HG03439 (cell line): ENCODE data around the gene PAK5.

Experiments used
- ATAC-seq: cut with Tn5 transposase; IDR thresholded peaks from one replicate; pipeline ENCODE4 v1.9.1; 2021; ENCODE audit warnings: mild to moderate bottlenecking, moderate library complexity; ENCODE audit not compliant: unreplicated experiment

Gene PAK5

DNA sequence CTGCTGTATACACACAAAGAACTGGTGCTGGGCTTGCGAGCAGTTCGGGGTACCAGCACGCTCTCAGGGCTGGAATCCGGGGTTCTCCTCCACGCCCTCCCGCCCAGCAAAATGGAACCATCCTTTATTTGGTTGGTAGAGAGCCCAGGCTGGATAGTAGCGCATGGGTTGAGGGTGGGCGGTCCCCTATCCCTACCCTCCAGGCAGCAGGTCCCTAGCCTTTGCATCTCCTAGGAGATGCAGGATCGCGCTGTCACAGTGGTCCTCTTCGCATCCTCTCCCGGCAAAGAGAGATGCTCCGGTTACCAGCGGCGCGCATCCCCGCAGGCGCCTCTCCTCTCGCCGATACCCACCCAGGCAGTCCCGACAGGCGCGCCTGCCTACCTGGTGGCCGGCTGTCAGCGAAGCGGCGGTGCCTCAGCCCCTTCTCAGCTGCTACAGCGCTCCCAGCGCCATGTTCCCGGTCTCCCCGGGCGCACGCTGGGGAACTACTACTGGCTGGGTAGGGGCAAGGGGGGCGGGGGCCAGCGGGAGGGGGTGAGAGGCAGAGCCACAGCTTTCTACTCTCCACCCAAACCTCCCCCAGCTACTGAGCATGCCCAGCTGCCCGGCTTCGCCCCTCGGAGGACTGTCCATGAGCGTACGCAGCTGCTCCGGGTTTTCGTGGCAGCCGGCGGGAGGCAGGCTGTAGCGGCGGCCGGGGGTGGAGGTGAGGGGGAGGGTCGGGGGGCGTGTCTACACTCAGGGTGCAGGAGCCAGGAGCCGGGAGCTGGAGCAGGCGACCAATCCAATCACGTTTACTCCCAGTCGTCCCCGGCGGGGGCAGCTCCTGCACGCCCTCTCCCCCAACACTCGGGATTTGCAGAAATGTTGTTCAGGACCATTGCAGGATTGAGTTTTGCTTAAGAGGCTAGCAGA lies at the start of gene PAK5:
TSS of gene PAK5 (minus strand) at position 699 of the 918 bp plus-strand sequence. CDS start 194,748 bp downstream, outside the sequence.
- no peak for ATAC-seq

DNA sequence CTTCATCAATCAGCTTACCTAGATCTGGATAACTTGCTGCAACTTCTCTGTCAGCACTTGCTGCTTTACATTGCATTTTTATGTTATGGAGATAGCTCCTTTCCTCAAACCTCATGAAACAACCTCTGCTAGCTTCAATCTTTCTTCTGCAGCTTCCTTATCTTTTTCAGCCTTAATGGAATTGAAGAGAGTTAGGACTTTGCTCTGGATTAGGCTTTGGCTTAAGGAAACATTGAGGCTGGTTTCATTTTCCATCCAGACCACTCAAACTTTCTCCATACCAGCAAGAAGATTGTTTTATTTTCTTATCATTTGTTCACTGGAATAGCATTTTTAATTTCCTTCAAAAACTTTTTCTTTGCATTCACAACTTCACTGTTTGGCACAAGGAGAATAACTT lies 48.8 kb upstream of the PAK5 start:
- no peak for ATAC-seq

DNA sequence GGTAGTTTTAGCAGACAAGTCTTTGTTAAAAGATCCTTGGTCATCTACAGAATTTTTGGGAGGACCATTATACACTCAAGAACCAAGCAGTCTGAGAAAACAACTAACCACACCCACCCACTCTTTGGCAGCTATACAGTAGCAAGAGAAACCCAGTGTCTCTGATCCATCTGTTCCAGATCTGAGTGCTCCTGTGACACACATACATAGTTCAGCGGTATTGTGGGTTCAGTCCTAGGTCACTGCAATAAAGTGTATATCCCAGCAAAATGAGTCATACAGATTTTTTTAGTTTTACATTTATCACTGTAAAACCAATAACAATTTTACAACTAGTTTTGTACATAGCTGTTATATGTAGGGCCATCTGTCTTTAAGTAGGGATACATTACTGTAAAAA lies 47.4 kb upstream of the PAK5 start:
- ATAC-seq = no peak

DNA sequence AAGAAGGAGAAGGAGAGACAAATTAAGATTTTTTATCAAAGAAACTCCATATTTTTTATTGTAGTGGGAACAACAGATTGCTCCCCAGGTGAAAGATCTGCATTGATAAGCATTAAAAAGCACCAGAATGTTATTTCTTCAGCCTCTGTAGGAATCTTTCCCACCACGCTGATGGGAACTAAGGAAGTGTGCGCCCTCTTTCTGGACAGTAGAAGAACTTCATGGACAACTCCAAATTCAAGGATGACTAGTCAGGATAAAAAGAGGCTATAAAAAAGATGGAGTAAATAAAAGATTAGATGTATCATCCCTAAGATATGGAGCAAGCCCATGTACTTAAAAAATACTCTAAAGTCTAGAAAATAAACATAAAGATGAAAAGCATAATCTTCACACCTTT lies 45.8 kb upstream of the PAK5 start:
- ATAC-seq = no peak

DNA sequence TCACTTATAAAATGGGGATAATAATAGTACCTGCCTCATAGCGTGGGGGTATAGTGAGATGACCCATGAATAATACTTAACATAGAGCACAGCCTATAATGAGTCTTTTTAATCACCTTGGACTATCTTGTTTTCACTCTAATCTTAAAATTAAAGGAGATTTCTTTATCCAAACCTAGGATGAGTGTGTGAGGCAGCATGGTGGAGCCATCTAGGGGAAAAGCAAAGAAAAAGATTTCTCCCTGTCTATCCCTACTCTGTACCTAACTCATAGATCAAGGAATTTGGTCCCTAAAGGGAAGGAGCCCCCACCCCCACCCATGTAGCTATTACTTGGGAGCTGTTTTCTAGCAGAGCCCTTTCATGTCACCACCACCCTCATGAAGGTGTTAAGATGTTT lies 45.2 kb upstream of the PAK5 start:
- ATAC-seq = no peak

DNA sequence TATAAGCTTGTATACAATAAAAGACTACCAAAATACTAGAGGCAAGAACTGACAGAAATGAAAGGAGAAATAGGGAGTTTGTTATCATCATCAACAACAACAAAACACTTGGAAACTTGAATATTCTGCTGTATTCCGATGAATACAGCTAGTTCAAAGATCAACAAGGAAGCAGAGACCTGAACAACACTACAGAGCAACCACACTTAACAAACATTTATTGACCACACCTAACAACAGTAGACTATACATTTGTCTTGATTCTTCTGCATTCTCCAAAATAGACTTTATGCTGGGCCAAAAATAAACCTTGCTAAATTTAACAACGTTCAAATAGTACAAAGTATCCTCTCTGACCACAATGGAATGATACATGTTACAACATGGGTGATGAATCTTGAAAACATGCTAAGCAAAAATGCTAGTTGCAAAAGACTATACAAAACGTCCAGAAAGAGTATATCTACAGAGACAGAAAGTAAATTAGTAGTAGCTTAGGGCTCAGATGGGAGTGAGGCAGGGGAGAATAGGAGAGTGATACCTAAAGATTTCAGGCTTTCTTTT lies 39.1 kb upstream of the PAK5 start:
- no peak for ATAC-seq

DNA sequence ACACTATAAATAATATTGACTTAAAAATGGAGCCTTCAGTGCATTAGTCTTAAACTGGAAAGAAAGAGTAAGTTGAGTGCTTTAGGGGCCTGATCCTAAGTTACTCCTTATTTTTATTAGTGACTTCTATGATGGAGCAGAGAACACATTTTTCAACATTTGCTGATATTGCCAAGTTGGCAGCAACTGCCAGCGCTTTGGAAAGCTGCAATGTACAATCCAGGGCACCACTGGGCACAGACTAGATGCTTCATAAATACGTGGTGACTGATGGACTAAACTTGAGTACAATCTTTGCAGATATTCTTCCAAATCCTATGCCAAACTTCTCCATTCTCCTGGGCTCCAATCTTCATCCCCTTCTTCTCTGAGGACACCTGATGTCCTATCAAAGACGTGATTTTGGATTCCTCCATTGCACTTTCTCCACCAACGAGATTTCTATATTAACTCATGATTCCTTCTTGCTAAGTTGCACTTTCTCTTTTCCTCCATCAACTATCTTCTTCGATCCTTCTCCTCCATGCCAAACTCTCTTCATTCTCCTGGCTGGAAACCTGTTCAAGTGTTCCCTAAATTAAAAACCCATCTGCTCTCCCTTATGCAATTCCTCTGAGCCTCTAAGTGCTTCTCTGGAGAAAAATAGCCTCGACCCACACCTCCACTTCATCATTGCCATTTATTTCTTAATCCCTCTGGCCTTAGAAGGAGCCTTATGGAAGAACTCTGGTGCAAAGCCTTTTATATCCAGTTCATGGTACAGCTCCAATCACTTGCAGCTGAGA lies 28.5 kb upstream of the PAK5 start:
- ATAC-seq = no peak

DNA sequence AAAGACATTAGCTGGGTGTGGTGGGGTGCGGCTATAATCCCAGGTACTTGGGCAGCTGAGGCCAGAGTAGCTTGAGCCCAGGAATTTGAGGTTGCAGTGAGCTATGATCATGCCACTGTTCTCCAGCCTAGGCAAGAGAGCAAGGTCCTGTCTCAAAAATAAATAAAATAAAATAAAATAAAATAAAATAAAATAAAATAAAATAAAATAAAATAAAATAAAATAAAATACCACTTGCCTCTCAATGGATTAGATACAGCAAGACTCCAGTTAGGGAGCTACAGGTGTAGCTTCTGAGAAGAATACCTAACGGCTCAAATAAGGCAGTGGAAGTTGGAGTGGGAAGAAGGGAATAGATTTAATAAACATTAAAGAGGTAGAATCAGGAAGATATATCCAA lies 13.7 kb upstream of the PAK5 start:
- ATAC-seq = no peak

DNA sequence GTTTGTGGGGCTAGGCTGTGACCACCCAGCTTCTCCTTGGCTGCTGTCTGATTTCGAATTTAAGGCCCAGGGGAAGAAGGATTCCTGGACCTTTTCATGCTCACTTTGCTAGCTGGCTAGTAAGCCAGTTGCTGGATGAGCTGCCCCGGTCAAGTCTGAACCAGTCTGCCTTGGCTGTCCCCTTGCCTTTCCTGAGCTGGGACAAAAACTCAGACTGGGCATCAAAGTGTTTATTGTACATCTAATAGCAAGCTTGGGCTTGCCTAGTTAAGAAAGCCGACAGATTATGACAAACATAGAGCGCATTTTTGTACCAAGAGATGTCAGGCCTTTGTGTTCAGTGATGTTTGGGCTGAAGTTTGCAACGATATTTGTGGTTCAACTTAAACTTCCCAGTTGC lies 750 bp upstream of the PAK5 start:
- ATAC-seq = no peak

DNA sequence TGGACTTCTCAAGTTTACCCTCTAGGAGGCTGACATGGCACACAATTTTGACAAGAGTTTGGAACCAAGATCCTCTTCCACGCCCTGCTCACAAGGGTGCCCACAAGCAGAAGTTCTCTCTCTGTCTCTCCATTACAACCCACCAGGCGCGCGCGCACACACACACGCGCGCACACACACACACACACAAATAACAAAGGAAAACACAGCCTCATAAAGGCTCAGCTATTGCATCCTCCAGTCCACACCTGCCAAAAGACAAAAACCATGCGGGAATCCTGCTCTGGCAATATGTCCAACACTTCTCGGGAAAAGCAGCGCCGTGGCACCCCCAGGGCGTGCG lies 870 bp downstream of the PAK5 start:
- no peak for ATAC-seq

DNA sequence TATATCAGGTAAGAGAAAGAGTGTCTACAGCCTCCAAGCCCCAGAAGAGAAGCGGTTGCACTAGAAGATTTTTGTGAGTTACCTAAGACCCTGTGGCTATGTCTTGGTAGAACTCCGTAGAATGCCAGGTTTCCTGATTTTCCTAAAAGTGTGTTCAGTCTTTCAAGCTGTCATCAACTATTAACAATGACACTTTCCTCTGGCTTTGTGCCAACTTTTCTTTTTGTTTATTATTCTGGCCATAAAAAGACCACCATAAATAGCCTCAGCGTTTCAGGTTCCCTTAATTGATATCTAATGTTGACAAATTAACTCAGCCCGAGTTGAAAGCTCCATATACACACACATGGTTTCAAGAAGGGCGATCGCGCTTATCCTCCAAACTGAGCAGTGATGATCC lies 1.2 kb downstream of the PAK5 start:
- ATAC-seq = no peak

DNA sequence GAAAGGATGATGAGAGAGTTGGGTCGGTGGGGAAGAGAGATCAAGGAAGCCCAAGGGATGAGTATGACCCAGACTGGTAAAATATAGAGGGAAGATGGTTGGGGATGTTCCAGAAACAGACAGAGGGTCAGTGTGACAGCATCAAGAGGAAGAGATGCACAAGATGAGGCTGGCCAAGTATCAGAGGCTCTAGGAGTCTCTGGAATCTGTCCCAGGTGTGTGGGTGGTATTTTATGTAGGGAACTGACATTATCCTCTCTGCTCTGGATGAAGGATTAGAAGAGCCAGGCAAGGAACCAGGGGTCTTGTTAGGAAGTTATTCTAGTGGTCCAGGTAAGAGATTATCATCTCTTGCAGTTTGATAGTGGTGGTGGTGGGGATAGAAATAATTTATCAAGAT lies 3.6 kb downstream of the PAK5 start:
- ATAC-seq = no peak

DNA sequence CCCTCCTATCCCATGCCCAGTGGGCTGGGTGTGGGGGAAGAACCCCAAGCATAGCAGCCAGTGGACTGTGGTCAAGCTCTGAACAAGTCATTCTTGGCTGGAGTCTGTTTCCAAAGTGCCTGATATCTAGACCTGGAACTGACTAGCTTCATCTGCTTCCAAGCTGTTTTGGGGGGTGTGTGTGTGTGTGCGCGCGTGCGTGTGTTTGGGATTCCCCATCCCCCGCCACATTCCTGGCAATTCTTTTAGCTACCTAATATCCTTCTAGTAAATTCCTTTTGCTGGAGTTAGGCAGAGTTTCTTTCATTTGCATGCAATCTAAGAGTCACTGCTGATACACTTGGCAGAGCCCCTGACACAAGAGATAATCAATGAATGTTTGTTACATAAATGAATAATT lies 7.8 kb downstream of the PAK5 start:
- no peak for ATAC-seq

DNA sequence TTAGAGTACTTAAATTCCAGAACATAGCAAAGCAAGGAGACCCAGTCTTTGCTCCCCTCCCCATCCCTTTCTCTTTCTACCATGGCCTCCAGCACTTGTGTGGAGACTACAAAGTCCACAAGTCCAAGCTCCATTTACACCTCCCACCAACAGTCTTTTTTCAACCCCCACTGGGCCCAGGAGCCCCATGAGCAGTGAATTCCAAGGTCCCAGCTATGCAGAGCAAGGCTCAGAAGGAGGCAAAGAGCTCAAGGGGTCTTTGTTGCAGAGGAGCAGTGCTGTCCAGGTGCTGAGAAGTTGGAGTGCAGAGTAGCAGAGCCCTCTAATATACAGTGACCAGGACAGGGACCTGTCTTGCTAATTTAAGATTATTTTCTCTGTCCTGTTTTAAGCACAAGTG lies 9.0 kb downstream of the PAK5 start:
- no peak for ATAC-seq

DNA sequence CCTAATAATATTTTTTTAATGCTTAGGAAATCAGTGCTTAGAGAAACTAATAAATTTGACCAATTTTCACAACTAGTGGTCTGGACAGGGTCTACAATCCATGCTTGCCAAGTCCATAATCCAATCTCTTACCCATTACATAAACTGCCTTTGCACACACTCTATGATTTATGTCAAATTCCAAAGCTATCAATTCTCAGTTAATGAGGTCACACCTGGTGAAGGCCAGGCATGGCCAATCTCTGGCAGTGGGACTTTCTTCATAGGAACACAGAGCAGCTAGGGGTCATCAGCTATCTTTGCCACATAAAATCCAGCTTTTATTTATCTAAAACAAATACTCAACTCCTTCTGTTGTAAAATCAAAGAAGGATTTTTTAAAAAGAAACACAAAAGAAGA lies 21.2 kb downstream of the PAK5 start:
- ATAC-seq = no peak

DNA sequence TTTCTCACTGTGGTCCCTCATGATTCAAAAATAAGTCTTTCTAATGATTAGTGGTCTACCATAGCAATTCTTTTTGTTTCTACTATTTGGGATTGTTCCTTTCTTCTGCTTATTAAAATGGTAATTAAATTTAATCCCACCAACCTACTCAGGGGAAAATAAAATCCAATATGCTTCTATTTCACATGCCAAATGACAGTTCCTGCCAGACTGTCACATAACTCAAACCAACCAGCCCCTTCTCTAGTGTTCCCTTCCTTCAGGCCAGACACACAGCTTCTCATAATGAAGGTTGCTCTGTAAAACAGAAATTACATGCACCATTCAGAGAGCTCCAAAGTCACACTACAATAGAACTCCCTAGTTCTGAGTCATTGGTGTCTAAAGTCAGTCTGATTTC lies 23.2 kb downstream of the PAK5 start:
- ATAC-seq = no peak

DNA sequence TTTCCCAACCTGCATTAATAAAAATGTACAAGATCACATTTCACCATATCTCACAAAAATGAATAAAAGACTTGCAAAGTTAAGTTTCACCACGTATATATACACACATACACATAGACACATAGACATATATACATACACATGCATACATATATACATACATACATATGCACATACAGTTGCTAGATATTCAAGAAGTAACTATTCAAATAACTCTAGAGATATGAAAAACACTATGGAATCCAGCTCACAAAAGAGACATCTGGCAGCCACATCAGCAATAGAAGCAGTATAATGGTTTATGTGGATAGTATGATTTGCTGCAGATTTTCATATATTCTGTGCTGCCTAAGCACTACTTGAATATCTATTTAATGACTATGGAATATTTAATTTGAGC lies 28.1 kb downstream of the PAK5 start:
- no peak for ATAC-seq

DNA sequence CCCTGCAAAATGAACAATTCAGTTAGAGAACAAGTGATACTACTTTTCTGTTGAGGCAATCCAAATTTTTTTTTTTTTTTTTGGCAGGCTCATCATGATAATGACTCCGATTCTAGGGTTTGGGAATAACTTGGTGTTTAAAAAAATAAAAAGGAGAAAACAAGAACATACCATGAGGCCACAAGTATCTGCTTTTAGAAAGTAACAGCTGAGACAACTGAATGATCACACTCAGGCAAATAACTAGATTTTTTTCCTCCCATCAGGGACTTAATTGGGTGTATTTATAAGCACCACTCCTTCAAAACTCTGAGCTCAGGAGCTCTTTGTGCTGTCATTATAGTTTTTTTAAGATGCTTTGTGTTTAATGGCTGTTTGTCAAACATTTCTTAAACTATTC lies 29.6 kb downstream of the PAK5 start:
- ATAC-seq = no peak

DNA sequence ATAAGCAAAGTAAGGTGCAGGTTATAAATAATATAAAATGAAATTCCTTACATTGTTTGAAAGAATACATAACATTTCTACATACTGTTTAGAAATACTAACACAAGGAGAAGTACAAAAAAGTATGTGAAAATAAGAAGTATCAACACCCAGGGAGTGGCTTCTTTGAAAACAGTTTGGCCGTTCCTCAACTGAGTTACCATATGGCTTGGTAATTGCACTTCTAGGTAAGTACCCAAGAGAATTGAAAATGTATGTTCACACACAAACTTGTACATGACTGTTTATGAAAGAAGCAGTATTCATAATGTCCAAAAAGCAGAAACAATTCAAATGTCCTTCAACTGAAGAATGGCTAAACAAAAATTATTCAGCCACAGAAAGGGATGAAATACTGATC lies 30.7 kb downstream of the PAK5 start:
- no peak for ATAC-seq

DNA sequence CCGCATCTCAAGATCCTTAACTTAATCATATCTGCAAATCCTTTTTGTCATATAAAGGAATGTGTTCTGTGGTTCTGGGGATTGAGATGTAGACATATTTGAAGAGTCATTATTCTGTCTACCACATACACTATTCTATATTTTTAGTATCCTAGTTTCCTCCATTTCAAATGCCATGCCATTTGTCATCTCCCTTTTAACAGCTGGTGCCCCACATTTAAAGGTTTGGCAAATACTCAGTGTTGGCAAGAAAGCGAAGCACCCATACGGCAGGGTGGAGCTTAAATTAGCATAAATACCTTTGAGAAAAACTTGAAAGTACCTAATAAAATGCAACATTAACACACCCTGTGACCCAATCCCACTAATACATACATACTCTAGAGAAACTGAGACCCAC lies 31.7 kb downstream of the PAK5 start:
- no peak for ATAC-seq

DNA sequence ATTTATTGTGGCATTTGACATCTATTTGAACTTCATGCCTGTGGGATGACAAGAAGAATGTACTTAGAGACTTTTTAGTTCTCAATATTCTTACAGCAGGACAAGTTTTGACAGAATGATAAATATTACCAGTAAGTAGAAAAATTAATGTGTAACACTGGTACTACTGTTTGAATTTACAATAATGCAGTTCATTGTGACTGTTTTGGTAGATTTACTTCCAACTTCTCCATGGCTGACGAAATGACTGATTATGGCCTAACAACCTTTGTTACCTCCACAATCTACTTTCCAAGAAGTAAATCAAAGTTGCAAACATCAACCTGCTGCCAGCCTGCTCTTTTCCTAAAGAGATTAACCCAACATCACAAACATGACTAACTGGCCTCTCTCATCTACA lies 38.5 kb downstream of the PAK5 start:
- ATAC-seq = no peak

DNA sequence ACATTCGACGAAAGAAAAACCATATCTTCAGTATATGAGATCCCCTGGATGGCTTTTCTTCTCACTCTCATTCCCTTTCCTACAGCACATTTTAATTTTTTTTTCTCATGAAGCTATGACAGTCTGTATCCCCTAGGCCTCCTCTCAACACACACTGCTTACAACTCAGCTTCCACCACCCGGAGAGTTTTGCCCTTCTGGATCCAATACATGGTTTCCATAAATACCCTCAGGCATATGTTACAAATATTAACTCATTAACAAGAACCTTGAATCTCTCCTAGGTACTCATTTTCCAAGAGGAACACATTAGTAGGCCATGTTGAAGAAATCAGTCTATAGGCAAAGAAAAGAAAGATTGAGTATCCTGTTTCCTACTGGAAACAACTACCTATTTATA lies 44.0 kb downstream of the PAK5 start:
- no peak for ATAC-seq
